SK-N-MC (cell line): ENCODE measurements around the gene SLC1A2.

Source experiments
- EZH2 ChIP-seq: fragments of 200-600 bp; sonication (generic); IDR thresholded peaks from one replicate; pipeline ENCODE4 v1.6.1; 2017; ENCODE audit warnings: antibody characterized with exemption
- FOXP2 ChIP-seq: optimal IDR thresholded peaks from 2 replicates; pipeline ENCODE3; 2011; ENCODE audit warnings: mild to moderate bottlenecking, moderate library complexity; ENCODE audit not compliant: insufficient read depth; ENCODE audit errors: extremely low read length, control extremely low read depth
- POLR2AphosphoS5 ChIP-seq: IDR thresholded peaks from 2 replicates; pipeline ENCODE4 v1.6.1; 2012; ENCODE audit warnings: mild to moderate bottlenecking, low read depth, low read length, borderline replicate concordance

- no peak for TF ChIP-seq EZH2
- no peak for TF ChIP-seq POLR2AphosphoS5
- TF ChIP-seq FOXP2: no peak
These were observed 71.4 kb downstream of the SLC1A2 start for GRCh38 chr11:35347921-35348331.
